ENCODE data around the gene MGAT3.
"Not testable (repeated sequence)": the region's sequence is repeated elsewhere in the genome, so short reads cannot be mapped to it uniquely, and the experiment has no call there.

The MGAT3 gene, protein sequence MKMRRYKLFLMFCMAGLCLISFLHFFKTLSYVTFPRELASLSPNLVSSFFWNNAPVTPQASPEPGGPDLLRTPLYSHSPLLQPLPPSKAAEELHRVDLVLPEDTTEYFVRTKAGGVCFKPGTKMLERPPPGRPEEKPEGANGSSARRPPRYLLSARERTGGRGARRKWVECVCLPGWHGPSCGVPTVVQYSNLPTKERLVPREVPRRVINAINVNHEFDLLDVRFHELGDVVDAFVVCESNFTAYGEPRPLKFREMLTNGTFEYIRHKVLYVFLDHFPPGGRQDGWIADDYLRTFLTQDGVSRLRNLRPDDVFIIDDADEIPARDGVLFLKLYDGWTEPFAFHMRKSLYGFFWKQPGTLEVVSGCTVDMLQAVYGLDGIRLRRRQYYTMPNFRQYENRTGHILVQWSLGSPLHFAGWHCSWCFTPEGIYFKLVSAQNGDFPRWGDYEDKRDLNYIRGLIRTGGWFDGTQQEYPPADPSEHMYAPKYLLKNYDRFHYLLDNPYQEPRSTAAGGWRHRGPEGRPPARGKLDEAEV

DNA sequence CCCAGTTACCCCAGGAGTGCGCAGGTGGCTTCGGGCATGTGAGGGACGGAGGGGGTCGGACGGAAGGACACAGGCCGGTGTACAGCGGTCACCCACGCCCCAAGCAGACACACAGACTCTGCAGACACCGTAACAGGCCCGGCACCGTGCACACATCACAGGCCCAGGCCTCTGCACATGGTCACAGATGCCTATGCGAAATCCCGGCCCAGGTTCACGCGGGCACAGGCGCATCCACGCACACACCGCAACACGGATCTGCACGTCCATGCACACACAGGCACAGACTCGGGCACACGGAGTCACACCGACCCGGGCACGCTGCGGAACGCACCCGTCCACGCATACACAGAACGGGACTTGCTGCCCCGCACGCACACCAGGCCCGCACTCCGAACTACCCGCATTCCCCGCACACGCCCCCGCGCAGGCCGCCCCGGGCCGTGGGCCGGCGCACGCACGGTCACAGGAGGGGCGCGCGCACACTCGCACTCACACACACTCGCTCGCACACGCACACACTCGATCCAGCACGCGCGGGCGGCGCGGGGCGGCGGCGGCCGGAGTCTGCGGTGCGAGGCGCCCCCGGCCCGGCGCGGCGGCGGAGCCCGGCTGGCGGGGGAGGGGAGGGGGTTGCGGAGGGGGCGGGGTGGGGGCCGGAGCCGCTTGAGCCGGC lies at the start of gene MGAT3:
MGAT3 (plus strand) TSS at position 491 of the 676 bp plus-strand sequence. CDS start 30,336 bp downstream, outside the sequence.
- no peak for DNase-seq

DNA sequence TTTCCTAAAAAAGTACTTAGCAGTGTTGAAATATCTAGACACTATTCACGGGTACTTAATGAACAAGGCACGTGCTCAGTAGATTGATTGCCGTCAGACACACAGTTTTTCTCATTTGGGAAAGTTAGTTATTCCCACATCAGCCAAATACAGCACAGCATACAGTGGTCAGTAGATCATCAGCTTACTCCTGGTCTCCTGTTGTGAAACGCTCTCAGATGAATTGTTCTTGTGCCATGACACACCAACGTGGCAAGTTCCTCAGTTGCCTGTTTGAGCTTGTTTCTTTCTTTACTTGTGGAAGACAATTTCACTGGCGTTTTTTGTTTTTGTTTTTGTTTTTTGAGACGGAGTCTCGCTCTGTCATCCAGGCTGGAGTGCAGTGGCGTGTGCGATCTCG lies 48.6 kb upstream of the MGAT3 start:
- DNase-seq: no peak

DNA sequence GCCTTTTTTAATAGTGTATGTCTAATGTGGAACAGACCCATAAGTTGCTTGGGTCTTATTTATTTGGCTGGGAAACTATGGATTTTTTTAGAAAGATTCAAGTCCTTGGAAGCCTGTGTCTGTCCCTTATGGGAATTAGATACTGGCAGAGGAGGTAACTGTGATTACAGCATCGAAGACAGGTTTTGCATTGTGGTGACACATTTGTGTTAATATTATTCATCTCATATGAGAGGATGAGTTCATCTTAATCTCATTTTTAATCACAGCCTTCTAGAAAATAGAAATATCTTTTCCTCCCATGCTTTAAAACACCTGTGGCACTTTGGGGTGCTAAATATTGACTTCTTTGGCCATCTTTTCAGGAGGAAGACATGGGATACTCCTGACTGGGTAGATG lies 48.0 kb upstream of the MGAT3 start:
- DNase-seq: no peak

DNA sequence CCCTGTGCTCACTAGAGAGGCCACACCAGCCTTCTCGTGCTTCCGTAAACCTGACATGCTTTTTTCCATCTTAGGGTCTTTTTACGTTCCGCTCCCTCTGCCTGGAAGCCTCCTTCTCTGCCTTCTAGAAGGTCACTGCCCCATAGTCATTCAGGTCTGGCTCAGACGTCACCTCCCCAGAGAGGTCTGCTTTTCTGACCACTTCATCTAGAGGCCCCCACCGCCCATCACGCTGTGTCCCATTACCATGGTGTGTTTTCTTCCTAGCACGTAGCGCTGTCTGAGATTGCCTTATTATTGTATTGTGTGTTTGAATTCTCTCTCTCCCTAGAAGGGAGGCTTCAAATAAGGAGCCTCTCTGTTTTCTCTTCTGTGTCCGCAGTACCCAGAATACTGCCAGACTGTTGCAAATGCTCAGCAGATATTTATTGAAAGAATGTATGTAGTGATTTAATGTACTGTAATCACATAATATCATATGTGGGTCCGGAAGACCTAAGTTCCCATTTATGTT lies 47.2 kb upstream of the MGAT3 start:
- DNase-seq: no peak

DNA sequence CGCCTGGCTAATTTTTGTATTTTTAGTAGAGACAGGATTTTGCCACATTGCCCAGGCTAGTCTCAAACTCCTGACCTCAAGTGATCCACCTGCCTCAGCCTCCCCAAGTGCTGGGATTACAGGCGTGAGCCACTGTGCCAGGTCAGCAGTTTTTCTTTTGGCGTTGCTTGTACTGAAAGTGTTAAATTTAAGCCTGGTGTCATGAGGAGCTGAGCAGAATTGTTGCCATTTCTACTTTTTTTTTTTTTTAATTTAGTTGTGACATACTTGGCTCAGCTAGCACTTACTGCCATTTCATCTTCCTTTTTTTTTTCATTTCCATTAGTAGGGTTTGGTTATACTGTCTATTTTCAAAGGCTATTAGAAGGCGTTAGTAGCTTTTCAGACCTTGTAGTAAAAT lies 46.5 kb upstream of the MGAT3 start:
- no peak for DNase-seq

DNA sequence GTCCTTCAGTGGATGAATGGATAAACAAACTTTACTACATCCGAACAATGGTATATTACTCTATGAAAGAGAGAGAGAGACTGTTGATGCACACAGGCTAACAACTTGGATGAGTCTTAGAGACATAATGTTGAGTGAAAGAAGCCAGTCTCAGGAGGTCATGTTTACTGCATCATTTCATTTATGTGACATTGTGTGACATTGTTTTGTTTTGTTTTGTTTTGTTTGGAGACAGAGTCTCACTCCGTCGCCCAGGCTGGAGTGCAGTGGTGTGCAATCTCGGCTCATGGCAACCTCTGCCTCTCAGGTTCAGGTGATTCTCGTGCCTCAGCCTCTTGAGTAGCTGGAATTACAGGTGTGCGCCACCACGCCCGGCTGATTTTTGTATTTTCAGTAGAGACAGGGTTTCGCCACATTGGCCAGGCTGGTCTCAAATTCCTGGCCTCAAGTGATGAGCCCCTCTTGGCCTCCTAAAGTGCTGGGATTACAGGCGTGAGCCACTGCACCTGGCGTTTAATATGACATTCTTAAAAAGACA lies 44.9 kb upstream of the MGAT3 start:
- not testable (repeated sequence) for DNase-seq

DNA sequence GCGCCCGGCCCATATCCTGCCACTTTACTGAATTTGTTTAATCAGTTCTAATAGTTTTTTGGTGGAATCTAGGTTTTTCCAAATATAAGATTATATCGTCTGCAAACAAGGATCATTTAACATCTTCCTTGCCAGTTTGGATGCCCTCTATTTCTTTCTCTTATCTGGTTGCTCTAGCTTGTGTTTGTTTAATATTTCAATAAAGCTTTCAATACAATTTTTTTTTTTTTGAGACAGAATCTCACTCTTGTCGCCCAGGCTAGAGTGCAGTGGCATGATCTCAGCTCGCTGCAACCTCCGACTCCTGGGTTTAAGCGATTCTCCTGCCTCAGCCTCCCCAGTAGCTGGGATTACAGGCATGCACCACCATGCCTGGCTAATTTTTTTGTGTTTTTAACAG lies 43.6 kb upstream of the MGAT3 start:
- not testable (repeated sequence) for DNase-seq

DNA sequence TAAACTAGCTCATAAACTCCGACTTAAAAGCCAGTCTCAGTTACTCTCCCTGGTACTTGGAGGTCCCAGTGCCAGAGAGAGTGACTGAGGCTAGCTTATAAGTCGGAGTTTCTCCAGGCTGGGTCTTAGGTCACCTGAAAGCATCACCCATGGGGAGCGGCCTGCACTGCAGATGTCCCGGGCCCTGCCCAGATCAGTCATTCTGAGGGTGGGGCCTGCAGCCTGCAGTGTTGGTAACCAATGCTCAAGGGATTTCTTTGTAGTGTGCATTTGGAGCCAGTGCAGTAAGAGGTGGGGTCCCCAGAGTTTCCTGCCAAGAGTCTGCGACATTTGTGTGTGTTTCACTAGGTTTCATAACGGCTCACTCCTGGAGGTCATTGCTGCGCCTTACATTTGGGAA lies 42.4 kb upstream of the MGAT3 start:
- DNase-seq: no peak

DNA sequence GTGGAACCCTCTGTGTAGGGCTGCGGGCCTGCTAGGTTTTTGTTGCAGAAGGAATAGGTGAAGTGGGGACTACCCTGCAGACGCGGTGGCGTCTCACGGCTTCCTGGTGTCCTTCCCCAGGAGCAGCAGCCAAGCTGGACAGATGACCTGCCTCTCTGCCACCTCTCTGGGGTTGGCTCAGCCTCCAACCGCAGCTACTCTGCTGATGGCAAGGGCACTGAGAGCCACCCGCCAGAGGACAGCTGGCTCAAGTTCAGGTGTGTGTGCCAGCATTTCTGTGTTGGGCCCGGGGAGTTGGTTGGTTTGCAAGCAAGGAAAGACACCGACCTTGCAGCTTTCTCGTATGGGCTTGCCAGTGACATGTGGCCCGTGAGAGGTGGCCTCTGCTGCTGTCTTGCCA lies 41.9 kb upstream of the MGAT3 start:
- DNase-seq: no peak

DNA sequence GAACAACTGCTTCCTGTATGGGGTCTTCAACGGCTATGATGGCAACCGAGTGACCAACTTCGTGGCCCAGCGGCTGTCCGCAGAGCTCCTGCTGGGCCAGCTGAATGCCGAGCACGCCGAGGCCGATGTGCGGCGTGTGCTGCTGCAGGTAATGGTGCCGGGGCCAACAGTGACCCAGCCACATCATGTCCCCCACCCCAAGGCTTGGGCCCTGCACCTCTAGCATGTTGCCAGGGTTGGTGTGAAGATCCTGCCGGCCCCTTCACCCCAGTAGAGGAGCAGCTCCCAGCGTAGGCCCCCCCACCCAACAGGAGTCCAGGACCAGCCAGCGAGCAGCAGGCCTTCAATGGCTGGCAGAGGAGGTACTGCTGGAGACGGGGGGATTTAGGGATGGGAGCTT lies 41.3 kb upstream of the MGAT3 start:
- no peak for DNase-seq

DNA sequence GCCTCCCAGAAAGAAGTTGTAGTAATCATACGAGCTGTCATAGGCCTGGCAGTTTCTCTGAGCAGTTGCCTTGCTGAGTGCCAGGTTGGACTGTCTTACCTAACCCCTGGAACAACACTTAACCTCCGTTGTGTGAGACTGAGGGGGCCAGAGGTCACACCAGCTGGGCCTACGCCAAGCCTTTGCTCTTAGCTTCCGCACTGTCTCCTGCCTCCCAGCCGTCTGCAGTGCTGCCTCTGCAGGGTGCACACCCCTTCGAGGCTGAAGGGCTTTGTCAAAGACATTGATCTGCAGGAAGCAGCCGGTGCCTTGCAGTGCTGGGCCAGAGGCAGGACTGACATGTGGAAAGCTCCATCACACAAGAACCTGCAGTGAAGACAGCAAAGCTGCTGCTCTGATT lies 40.5 kb upstream of the MGAT3 start:
- no peak for DNase-seq

DNA sequence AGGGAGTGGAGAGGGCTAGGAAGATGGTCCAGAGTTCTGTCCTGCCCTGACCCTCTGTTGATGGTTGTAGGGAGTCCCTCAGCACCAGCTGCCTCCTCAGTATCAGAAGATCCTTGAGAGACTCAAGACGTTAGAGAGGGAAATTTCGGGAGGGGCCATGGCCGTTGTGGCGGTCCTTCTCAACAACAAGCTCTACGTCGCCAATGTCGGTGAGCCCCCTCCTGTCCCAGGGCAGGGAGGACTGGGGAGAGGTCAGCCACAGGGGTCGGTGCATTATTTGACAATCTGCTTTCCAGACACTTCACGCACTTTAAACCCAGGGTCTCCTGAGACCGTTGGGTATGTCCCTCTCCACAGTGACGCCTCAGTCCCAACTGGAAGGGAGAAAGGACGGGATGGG lies 39.2 kb upstream of the MGAT3 start:
- no peak for DNase-seq

DNA sequence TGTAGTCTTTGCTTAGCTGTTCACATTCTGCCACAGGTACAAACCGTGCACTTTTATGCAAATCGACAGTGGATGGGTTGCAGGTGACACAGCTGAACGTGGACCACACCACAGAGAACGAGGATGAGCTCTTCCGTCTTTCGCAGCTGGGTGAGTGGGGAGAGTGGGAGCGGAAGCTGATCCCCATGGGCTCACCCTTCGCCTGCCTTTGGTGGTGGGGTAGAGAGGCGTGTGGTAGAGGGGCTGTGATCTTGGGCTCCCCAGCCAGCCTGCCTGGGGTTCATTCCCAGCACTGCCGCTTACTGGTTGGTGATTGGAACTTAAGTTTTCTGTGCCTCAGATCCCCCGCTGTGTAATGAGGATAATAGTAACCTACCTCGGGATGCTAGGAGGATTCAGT lies 38.1 kb upstream of the MGAT3 start:
- no peak for DNase-seq

DNA sequence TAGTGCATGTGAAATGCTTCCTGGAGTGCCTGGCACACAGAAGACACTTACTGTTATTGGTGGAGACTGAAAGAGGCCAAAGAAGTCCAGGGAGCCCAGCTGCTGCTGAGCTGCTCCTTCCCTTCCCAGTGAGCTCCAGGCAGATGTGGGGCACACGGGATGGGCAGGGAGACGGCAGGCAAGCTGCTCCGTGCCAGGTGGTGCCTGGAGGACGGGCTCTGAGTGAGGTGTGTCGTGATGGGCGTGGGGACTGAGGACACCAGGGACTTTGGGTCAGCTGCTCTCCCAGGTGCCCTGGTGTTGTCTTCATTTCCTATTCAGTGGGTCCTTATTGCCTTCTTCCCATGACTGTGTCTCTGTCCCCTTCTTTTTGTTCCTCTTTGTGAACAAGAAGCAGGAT lies 37.7 kb upstream of the MGAT3 start:
- DNase-seq: no peak

DNA sequence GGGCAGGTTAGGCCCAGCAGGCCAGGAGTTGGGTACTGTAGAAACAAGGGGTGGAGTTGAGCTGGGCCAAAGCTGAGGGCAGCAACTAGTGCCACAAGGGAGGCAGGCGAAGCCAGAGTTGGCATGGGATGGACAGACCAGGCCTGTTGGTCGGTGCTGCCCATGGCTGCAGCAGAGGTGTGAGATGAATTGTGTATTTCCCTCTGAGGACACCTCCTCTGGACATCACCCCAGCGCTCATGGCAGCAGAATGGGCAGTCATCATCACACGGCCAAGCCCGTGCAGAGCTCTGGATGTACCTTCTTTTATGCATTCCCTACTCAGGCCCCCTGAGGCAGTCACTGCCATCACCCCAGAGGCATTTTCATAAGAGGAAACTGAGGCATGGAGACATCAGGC lies 36.9 kb upstream of the MGAT3 start:
- DNase-seq: no peak

DNA sequence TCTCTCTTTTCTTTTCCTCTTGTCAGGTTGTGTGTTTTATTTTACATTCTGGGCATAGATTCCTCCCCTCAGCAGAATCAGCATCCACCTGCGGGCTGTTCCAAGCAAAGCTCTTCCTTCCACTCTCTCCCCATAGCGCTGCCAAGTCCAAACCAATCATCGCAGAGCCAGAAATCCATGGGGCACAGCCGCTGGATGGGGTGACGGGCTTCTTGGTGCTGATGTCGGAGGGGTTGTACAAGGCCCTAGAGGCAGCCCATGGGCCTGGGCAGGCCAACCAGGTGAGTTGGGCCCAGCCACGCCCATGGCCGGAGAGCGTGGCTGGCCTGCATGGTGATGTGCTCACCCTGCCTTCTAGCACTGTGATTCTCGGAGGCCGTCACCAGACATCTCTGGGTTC lies 35.1 kb upstream of the MGAT3 start:
- DNase-seq: no peak

DNA sequence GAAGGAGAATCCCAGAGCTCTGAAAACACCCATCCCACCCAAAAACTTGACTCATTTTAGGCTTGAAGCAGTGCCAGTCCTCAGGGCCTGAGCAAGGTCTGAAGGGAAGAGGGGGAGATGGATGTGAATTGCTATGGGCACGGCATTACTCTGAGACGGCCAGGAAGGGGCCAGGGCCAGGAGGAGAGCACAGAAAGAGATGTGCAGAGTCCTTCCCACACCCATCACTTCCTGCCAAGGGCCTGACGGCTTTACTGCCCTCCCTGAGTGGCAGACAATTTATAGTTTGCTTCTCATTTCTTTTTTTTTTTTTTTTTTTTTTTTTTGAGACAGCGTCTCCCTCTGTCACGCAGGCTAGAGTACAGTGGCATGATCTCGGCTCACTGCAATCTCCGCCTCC lies 34.7 kb upstream of the MGAT3 start:
- no peak for DNase-seq

DNA sequence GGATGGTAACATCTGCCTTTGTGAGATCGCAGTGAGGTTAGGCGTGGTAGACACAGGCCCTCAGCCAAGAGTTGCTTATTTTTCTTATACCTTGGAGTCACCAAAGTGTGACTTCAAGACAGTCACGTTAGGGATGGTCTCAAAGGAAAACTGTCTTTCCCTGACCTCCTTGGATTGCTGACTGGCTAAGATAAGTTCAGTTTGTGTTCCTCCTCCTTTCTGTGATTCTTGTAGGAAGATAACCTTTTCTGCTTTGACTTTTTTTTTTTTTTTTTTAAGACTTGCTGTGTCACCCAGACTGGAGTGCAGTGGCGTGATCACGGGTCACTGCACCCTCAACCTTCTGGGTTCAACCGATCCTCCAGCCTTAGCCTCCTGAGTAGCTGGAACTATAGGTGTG lies 34.1 kb upstream of the MGAT3 start:
- DNase-seq: no peak

DNA sequence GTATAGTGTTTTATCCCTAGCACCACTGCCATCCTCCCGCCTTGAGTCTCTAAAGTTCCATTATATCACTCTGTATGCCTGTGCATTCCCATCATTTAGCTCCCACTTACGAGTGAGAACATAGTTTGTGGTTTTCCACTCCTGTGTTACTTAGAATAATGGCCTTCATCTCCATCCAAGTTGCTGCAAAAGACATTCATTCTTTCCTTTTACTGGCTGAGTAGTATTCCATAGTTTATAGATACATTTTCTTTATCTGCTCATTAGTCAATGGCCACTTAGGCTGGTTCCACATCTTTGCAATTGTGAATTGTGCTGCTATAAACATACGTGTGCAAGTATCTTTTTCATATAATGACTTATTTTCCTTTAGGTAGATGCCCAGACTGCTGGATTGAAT lies 32.8 kb upstream of the MGAT3 start:
- no peak for DNase-seq

DNA sequence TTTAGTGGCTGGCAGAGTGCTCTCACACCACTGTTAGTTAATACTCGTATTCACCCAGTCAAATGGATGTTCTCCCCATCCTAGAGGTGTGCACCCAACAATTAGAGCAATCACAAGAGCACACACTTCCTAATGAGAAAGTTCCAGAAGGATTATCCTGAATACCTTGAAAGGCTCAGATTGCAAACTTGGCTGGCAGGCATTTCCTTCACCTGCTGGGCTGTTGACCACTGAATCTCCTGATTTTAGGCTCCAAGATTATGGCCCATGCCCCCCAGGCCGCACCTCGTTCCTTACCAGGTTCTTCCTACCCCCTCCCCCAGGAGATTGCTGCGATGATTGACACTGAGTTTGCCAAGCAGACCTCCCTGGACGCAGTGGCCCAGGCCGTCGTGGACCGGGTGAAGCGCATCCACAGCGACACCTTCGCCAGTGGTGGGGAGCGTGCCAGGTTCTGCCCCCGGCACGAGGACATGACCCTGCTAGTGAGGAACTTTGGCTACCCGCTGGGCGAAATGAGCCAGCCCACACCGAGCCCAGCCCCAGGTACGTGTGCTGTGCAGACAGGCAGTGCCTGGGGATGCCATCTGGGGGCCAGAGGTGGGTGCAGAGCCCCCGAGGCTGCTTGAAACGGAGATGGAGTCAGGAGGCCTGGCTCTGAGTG lies 30.3 kb upstream of the MGAT3 start:
- DNase-seq: no peak

DNA sequence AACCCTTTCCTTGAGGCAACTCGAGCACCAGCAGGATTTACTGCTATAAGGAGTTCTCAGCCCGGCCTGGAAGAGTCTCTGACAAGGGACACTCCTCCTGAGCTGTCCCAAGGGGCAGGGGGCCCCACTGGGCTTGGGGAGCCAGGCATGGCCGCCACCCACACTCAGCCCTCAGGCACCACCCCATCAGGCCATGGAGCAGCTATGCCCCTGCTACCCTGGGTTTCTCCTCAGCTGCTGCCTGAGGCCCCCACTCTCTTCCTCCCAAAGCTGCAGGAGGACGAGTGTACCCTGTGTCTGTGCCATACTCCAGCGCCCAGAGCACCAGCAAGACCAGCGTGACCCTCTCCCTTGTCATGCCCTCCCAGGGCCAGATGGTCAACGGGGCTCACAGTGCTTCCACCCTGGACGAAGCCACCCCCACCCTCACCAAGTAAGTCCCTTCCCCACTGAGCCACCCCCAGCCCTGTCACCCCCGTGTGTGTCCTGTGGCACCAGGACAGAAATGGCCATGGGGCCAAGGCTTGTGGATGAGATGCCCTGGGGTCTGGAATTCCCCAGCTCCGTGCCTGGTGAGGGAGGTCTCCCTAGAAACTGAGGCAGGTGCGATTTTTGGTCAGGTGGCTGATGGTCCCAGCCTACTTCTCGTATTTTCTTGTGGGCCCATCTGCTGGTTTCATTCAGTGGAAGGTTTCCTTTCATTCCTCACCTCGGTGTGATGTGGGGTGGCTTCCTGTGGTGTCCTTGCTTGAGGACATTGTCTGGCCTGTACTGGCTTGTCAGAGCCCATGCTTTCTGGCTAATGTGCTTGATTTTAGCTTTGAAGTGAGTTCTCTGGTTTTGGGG lies 28.8 kb upstream of the MGAT3 start:
- no peak for DNase-seq

DNA sequence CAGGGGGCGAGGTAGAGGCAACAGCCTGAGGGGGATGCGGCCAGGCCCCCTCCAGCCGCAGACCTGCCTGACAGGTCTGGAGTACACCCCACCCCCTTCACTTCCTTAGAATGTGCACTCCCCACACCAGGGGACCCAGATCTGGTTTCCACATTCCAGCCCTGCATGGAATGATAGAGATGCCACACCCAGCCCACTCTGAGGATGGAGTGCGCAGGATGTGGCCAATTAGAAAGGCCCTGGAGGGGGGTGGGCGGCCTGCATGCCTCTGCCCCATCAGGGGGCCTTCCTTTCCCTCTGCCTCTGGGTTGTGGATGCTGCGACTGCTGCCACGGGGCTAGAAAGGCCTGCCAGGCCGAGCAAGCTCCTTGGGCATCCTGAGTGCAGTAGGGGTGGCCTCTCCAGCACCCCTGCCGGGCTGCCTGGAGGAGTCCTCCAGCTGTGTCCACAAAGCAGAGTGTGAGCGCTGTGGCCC lies 28.2 kb upstream of the MGAT3 start:
- DNase-seq: no peak
